H9 (cell line): ENCODE measurements around the gene NLRP5. TPM values are rescaled to one million over a fixed set of nuclear protein-coding genes. Genes with fewer than 3 reads are reported as not detected.
"Not testable (repeated sequence)": the region's sequence is repeated elsewhere in the genome, so short reads cannot be mapped to it uniquely, and the experiment has no call there.

Experiments used
- DNase-seq: peaks from one replicate; pipeline ENCODE4 v3.0.0-alpha.2; 2017
- H2AFZ ChIP-seq: one replicate; pipeline ENCODE4 v1.6.1; 2013; ENCODE audit warnings: mild to moderate bottlenecking, low read length, control low read depth, moderate library complexity
- H2AK5ac ChIP-seq: 2 replicates; pipeline ENCODE4 v1.6.1; 2013; ENCODE audit warnings: low read length, control low read depth, mixed read lengths; ENCODE audit not compliant: insufficient read length
- H2BK120ac ChIP-seq: one replicate; pipeline ENCODE4 v1.6.1; 2013; ENCODE audit warnings: low read depth, mild to moderate bottlenecking, low read length, control low read depth, inconsistent platforms; ENCODE audit not compliant: poor library complexity, severe bottlenecking
- H2BK12ac ChIP-seq: 2 replicates; pipeline ENCODE4 v1.6.1; 2013; ENCODE audit warnings: low read length, control low read depth, mixed read lengths, low read depth; ENCODE audit not compliant: insufficient read length
- H2BK15ac ChIP-seq: 2 replicates; pipeline ENCODE4 v1.6.1; 2013; ENCODE audit warnings: low read depth, low read length, control low read depth
- H2BK20ac ChIP-seq: one replicate; pipeline ENCODE4 v1.6.1; 2013; ENCODE audit warnings: low read depth, mild to moderate bottlenecking, low read length, control low read depth, inconsistent platforms; ENCODE audit not compliant: poor library complexity, severe bottlenecking
- H2BK5ac ChIP-seq: 2 replicates; pipeline ENCODE4 v1.6.1; 2013; ENCODE audit warnings: low read length, control low read depth, mixed read lengths; ENCODE audit not compliant: insufficient read length
- H3K14ac ChIP-seq: 2 replicates; pipeline ENCODE4 v1.6.1; 2013; ENCODE audit warnings: low read length, control low read depth; ENCODE audit not compliant: insufficient read depth
- H3K18ac ChIP-seq: 2 replicates; pipeline ENCODE4 v1.6.1; 2013; ENCODE audit warnings: low read depth, mild to moderate bottlenecking, mixed read lengths, low read length, control low read depth; ENCODE audit not compliant: insufficient read length
- H3K23ac ChIP-seq: 2 replicates; pipeline ENCODE4 v1.6.1; 2013; ENCODE audit warnings: low read length, control low read depth, mixed read lengths, low read depth; ENCODE audit not compliant: insufficient read length
- H3K23me2 ChIP-seq: 2 replicates; pipeline ENCODE4 v1.6.1; 2013; ENCODE audit warnings: low read depth, mild to moderate bottlenecking, mixed read lengths, low read length, control low read depth; ENCODE audit not compliant: insufficient read length, poor library complexity, severe bottlenecking
- H3K27ac ChIP-seq: 2 replicates; pipeline ENCODE4 v1.5.1; 2013; ENCODE audit warnings: low read length, control low read depth, mixed read lengths, low read depth; ENCODE audit not compliant: insufficient read length
- H3K27me3 ChIP-seq: 2 replicates; pipeline ENCODE4 v1.6.1; 2013; ENCODE audit warnings: low read length, control low read depth, inconsistent platforms; ENCODE audit not compliant: insufficient read depth
- H3K4ac ChIP-seq: 2 replicates; pipeline ENCODE4 v1.6.1; 2013; ENCODE audit warnings: low read depth, mild to moderate bottlenecking, control low read depth, inconsistent platforms, low read length, moderate library complexity
- H3K4me1 ChIP-seq: 2 replicates; pipeline ENCODE4 v1.6.1; 2013; ENCODE audit warnings: low read length, control low read depth, inconsistent platforms; ENCODE audit not compliant: insufficient read depth
- H3K4me2 ChIP-seq: 2 replicates; pipeline ENCODE4 v1.6.1; 2013; ENCODE audit warnings: low read length, control low read depth, mixed read lengths; ENCODE audit not compliant: insufficient read length, insufficient read depth
- H3K56ac ChIP-seq: 2 replicates; pipeline ENCODE4 v1.6.1; 2013; ENCODE audit warnings: low read depth, mild to moderate bottlenecking, mixed read lengths, low read length, control low read depth; ENCODE audit not compliant: insufficient read length
- H3K79me1 ChIP-seq: 2 replicates; pipeline ENCODE4 v1.6.1; 2013; ENCODE audit warnings: low read depth, mild to moderate bottlenecking, moderate library complexity, low read length, control low read depth, inconsistent platforms; ENCODE audit not compliant: insufficient read depth, poor library complexity, severe bottlenecking
- H3K79me2 ChIP-seq: 2 replicates; pipeline ENCODE4 v1.6.1; 2013; ENCODE audit warnings: low read length, control low read depth, inconsistent platforms; ENCODE audit not compliant: insufficient read depth
- H3K9ac ChIP-seq: 2 replicates; pipeline ENCODE4 v1.6.1; 2013; ENCODE audit warnings: low read length, control low read depth, mixed read lengths; ENCODE audit not compliant: insufficient read length; ENCODE audit errors: extremely low read depth
- H3K9me3 ChIP-seq: one replicate; pipeline ENCODE4 v1.6.1; 2013; ENCODE audit warnings: low read depth, low read length, inconsistent platforms; ENCODE audit not compliant: control insufficient read depth
- H3T11ph ChIP-seq: one replicate; pipeline ENCODE4 v1.6.1; 2013; ENCODE audit warnings: mild to moderate bottlenecking, low read length, control low read depth, inconsistent platforms
- H4K20me1 ChIP-seq: one replicate; pipeline ENCODE4 v1.6.1; 2013; ENCODE audit not compliant: control insufficient read depth, insufficient read length, insufficient read depth
- H4K5ac ChIP-seq: 2 replicates; pipeline ENCODE4 v1.6.1; 2013; ENCODE audit warnings: low read depth, mild to moderate bottlenecking, mixed read lengths, low read length, control low read depth; ENCODE audit not compliant: insufficient read length
- H4K8ac ChIP-seq: replicated peaks from 2 replicates; pipeline ENCODE4 v1.6.1; 2013; ENCODE audit warnings: low read length, control low read depth, mixed read lengths, low read depth; ENCODE audit not compliant: insufficient read length
- H4K91ac ChIP-seq: 2 replicates; pipeline ENCODE4 v1.6.1; 2013; ENCODE audit warnings: low read depth, mild to moderate bottlenecking, moderate library complexity, mixed read lengths, low read length, control low read depth; ENCODE audit not compliant: insufficient read length
- H3K27ac Mint-ChIP-seq, 3 experiments: 2 replicates in 2 of 3; 3 replicates in 1 of 3; pipeline ENCODE4 v1.8.0; 2020 to 2021; ENCODE audit warnings: mixed read lengths in 3 of 3, mild to moderate bottlenecking in 1 of 3, moderate library complexity in 1 of 3
- H3K27me3 Mint-ChIP-seq: 2 replicates; pipeline ENCODE4 v1.8.0; 2021; ENCODE audit warnings: low read depth, mild to moderate bottlenecking, moderate library complexity, mixed read lengths
- H3K36me3 Mint-ChIP-seq, 3 experiments: 2 replicates in 2 of 3; 3 replicates in 1 of 3; pipeline ENCODE4 v1.8.0; 2020 to 2021; ENCODE audit warnings: low read depth in 3 of 3, mixed read lengths in 3 of 3; ENCODE audit not compliant: insufficient read depth in 1 of 3
- H3K4me1 Mint-ChIP-seq, 2 experiments: 2 replicates each; pipeline ENCODE4 v1.8.0; 2020; ENCODE audit warnings: mixed read lengths in 2 of 2
- H3K4me3 Mint-ChIP-seq, 2 experiments: 2 replicates in 1 of 2; 3 replicates in 1 of 2; pipeline ENCODE4 v1.8.0; 2020 to 2021; ENCODE audit warnings: mild to moderate bottlenecking in 2 of 2, mixed read lengths in 2 of 2, moderate library complexity in 1 of 2
- H3K9me3 Mint-ChIP-seq, 2 experiments: 2 replicates in 1 of 2; 3 replicates in 1 of 2; pipeline ENCODE4 v1.8.0; 2020; ENCODE audit warnings: mild to moderate bottlenecking in 2 of 2, mixed read lengths in 2 of 2, moderate library complexity in 1 of 2
- WGBS: extraction: QIAGEN DNeasy Blood & Tissue Kit; methylation state at CpG from one replicate; pipeline ENCODE4 v1.1.7; 2013; ENCODE audit warnings: missing lambda C conversion rate, low lambda C conversion rate, mixed read lengths; ENCODE audit not compliant: insufficient read length; ENCODE audit errors: extremely low coverage; 5-methylcytosine and 5-hydroxymethylcytosine counted together
- total RNA-seq: library from RNA; stranded (reverse); gene quantifications from 2 replicates; pipeline ENCODE4 v1.2.1, GENCODE V29; 2021
- TF ChIP-seq, protein P1 (sequence below): fragments of 200-600 bp; sonication (generic); conservative IDR thresholded peaks from 3 replicates; pipeline ENCODE4 v1.8.0; 2021; ENCODE audit warnings: antibody characterized with exemption, mild to moderate bottlenecking

Gene NLRP5
- total RNA-seq, 1 experiment from 2014 or later = not detected

DNA sequence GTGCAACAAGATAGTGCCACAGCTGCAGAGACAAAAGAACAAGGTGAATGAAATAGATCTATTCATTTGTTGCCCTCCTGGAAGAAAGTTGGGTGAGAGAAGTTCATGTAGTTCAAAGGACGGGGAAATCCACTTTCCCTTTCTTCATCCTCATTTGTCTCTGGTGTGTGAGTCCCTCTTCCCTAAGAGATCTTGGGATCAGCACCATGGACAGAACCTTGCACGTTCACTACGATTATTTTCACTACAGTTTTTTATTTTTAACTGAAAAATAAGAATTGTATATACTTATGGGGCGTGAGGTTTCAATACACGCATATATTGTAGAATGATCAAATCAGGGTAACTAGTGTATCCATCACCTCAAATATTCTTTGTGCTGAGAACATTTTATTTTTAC, 29.2 kb downstream of the NLRP5 start:
- no peak overlapping the region for H2BK20ac ChIP-seq
- no CpG with 5 or more reads among the region's 5 CpGs for WGBS
- no peak overlapping the region for H3K9ac ChIP-seq
- peaks cover 51% of the 10 kb centered on the region for H3K9me3 ChIP-seq
- H4K20me1 ChIP-seq = no peaks in the 10 kb centered on the region
- Mint-ChIP-seq H3K27me3 (peaks cover 1% of the 10 kb centered on the region), H3K9me3 (peaks cover 84 to 92% of the 10 kb centered on the region in 2 experiments), H3K4me3 (no peak overlapping the region), H3K27ac (no peak overlapping the region), H3K4me1 (no peaks in the 10 kb centered on the region), H3K36me3 (peaks cover 3 to 31% (median 5%) of the 10 kb centered on the region in 3 experiments; a peak in 4 of 7 replicates)
- no peak overlapping the region for H4K91ac ChIP-seq
- DNase-seq = no peak
- no peak overlapping the region for H2AFZ ChIP-seq
- no peak overlapping the region for H2BK5ac ChIP-seq
- TF ChIP-seq, protein P1, sequence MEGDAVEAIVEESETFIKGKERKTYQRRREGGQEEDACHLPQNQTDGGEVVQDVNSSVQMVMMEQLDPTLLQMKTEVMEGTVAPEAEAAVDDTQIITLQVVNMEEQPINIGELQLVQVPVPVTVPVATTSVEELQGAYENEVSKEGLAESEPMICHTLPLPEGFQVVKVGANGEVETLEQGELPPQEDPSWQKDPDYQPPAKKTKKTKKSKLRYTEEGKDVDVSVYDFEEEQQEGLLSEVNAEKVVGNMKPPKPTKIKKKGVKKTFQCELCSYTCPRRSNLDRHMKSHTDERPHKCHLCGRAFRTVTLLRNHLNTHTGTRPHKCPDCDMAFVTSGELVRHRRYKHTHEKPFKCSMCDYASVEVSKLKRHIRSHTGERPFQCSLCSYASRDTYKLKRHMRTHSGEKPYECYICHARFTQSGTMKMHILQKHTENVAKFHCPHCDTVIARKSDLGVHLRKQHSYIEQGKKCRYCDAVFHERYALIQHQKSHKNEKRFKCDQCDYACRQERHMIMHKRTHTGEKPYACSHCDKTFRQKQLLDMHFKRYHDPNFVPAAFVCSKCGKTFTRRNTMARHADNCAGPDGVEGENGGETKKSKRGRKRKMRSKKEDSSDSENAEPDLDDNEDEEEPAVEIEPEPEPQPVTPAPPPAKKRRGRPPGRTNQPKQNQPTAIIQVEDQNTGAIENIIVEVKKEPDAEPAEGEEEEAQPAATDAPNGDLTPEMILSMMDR = no peak
- no peak overlapping the region for H2BK15ac ChIP-seq
- no peaks in the 10 kb centered on the region for H3K27me3 ChIP-seq
- H3K4me2 ChIP-seq = no peak overlapping the region
- no peaks in the 10 kb centered on the region for H3K79me2 ChIP-seq
- H3K14ac ChIP-seq = no peak overlapping the region
- no peak overlapping the region for H2BK120ac ChIP-seq
- no peak overlapping the region for H3T11ph ChIP-seq
- no peak overlapping the region for H3K18ac ChIP-seq
- no peaks in the 10 kb centered on the region for H3K79me1 ChIP-seq
- no peaks in the 10 kb centered on the region for H3K4me1 ChIP-seq
- no peak overlapping the region for H2AK5ac ChIP-seq
- H4K8ac ChIP-seq = no peak overlapping the region
- no peak overlapping the region for H3K56ac ChIP-seq
- H3K23ac ChIP-seq = no peak overlapping the region
- H2BK12ac ChIP-seq = no peak overlapping the region
- no peak overlapping the region for H4K5ac ChIP-seq
- no peaks in the 10 kb centered on the region for H3K23me2 ChIP-seq
- no peak overlapping the region for H3K4ac ChIP-seq
- no peak overlapping the region for H3K27ac ChIP-seq

DNA sequence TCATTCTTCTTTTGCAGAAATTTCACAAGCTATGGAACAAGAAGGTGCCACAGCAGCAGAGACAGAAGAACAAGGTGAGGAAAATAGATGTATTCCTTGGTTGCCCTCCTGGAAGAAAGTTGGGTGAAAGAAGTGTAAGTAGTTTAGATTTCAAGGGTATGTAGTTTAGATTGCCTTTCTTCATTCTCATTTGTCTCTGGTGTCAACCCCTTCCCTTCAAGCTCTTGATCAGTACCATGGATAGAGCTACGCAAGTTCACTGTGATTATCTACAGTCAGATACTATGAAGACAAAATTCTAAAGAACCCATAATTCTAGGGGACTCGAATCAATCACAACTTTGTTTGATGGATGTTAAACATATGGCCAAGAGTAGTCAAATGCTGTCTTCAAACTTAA, 32.8 kb downstream of the NLRP5 start:
- not testable (repeated sequence) for H3K4ac ChIP-seq, H4K20me1 ChIP-seq, H2BK12ac ChIP-seq, H3K4me1 ChIP-seq, H3K27me3 ChIP-seq, H3K79me1 ChIP-seq, DNase-seq, H4K91ac ChIP-seq, H3K4me2 ChIP-seq, H3K79me2 ChIP-seq, H3T11ph ChIP-seq, H4K5ac ChIP-seq, H3K56ac ChIP-seq, H2BK120ac ChIP-seq, H2BK15ac ChIP-seq, H3K18ac ChIP-seq, H3K4me1 Mint-ChIP-seq, H3K23me2 ChIP-seq, H3K27me3 Mint-ChIP-seq, H3K4me3 Mint-ChIP-seq, H3K27ac ChIP-seq, H2BK5ac ChIP-seq, H2AK5ac ChIP-seq, H2BK20ac ChIP-seq, H3K9ac ChIP-seq, H4K8ac ChIP-seq, H2AFZ ChIP-seq, H3K27ac Mint-ChIP-seq, H3K14ac ChIP-seq, H3K23ac ChIP-seq
- peaks cover 49% of the 10 kb centered on the region for H3K9me3 ChIP-seq
- no CpG with 5 or more reads among the region's 2 CpGs for WGBS
- peaks cover 87 to 92% of the 10 kb centered on the region in 2 experiments for H3K9me3 Mint-ChIP-seq
- H3K36me3 Mint-ChIP-seq = peaks cover 0 to 33% (median 5%) of the 10 kb centered on the region in 3 experiments; a peak in 4 of 7 replicates
